ENCODE results near the gene RSRC1. TPM values are rescaled to one million over a fixed set of nuclear protein-coding genes. Genes with fewer than 3 reads are reported as not detected.

Gene RSRC1
- total and polyA plus RNA-seq, 2 of the 8 experiments (the other 6 are each of a cell fraction or from before 2014, with no cell fraction given): 2.0 to 27.9 TPM

- Histone ChIP-seq H3K79me1 (ENCODE audit: low read depth, low read length) (no peaks in the 10 kb centered on the region), H3K9ac (replicated peaks in 1 of 4; ENCODE audit: extremely low read depth in 1 of 4, low read depth in 3 of 4, low read length in 3 of 4) (no peak overlapping the region), H2BK15ac (ENCODE audit: low read length) (no peak overlapping the region), H3K79me2 (ENCODE audit: control insufficient read depth in 1 of 2, insufficient read depth in 2 of 2, low read length in 2 of 2) (no peaks in the 10 kb centered on the region), H3K4ac (replicated peaks; ENCODE audit: insufficient read length, low read depth, low read length) (no peak overlapping the region), H3K36me3 (ENCODE audit: control insufficient read depth in 2 of 4, insufficient read depth in 4 of 4, low read length in 3 of 4) (no peaks in the 10 kb centered on the region), H3K23ac (ENCODE audit: insufficient read length) (no peak overlapping the region), H3K4me3 (ENCODE audit: extremely low read depth in 1 of 4, insufficient read depth in 2 of 4, low read depth in 3 of 4, low read length in 4 of 4) (no peak overlapping the region), H4K20me1 (replicated peaks in 1 of 2; ENCODE audit: control insufficient read depth in 1 of 2, insufficient read depth in 2 of 2, low read length in 2 of 2) (peaks cover 2 to 13% of the 10 kb centered on the region in 2 experiments), H4K8ac (ENCODE audit: extremely low read depth, insufficient read depth, low read length) (no peak overlapping the region), H2BK20ac (ENCODE audit: low read length) (no peak overlapping the region), H2BK12ac (ENCODE audit: low read depth, low read length) (no peak overlapping the region), H3K27ac (ENCODE audit: low read depth, low read length) (no peak overlapping the region), H2AK5ac (ENCODE audit: low read depth, low read length) (no peak overlapping the region), H3K18ac (ENCODE audit: extremely low read depth, low read length) (no peak overlapping the region), H2BK120ac (replicated peaks; ENCODE audit: low read depth, low read length) (no peak overlapping the region), H2BK5ac (ENCODE audit: low read depth, low read length) (no peak overlapping the region), H3K27me3 (replicated peaks in 1 of 4; ENCODE audit: control insufficient read depth in 3 of 4, extremely low read depth in 1 of 4, insufficient read depth in 3 of 4, low read length in 3 of 4) (peaks cover 73 to 97% (median 84%) of the 10 kb centered on the region in 4 experiments), H2AFZ (ENCODE audit: low read length) (no peak overlapping the region), H4K5ac (ENCODE audit: insufficient read length, low read depth, low read length) (no peak overlapping the region), H3K14ac (ENCODE audit: insufficient read length) (no peak overlapping the region), H4K91ac (replicated peaks; ENCODE audit: insufficient read length, low read length) (no peak overlapping the region), H3K4me2 (ENCODE audit: insufficient read depth in 1 of 2, low read depth in 2 of 2, low read length in 2 of 2) (no peak overlapping the region), H3K4me1 (replicated peaks in 1 of 4; ENCODE audit: control insufficient read depth in 3 of 4, insufficient read depth in 4 of 4, low read length in 3 of 4) (peaks cover 1 to 19% (median 9%) of the 10 kb centered on the region in 4 experiments), H3K23me2 (ENCODE audit: low read depth, low read length) (peaks cover 26% of the 10 kb centered on the region; the same call in 1 of the 2 replicates), H3K56ac (replicated peaks; ENCODE audit: insufficient read length, low read depth, low read length) (no peak overlapping the region), H3K9me3 (ENCODE audit: insufficient read depth in 2 of 2, low read depth in 1 of 2, low read length in 1 of 2) (no peaks in the 10 kb centered on the region)
- 7% methylated on average over 2 of the region's 2 CpGs; no CpG with 5 or more reads in 1 of the 2 experiments for WGBS, 2 experiments (ENCODE audit: extremely low coverage in 1 of 2, insufficient coverage in 1 of 2, insufficient read length in 1 of 2, insufficient replicate concordance in 2 of 2, low coverage in 1 of 2, low lambda C conversion rate in 2 of 2, missing lambda C conversion rate in 1 of 2)
- ChIA-PET POLR2A (ENCODE audit: partially characterized antibody) (interaction anchor here (1.0 kb wide), 1 partner anchor 9 kb away, joined by 3 read pairs; no protein-coding TSS in a partner anchor), CTCF (ENCODE audit: partially characterized antibody) (no interaction called here)
- FAIRE-seq (no peak), DNase-seq (ENCODE audit: low read depth in 1 of 2, low spot score in 2 of 2) (no peak)
- no peak for TF ChIP-seq EP300 (IDR thresholded peaks at IDR 0.05; ENCODE audit: borderline replicate concordance in 1 of 2, low read depth in 2 of 2, low read length in 2 of 2)
- TF ChIP-seq KDM5A (IDR thresholded peaks at IDR 0.05; ENCODE audit: low read length): no peak
- TF ChIP-seq SIN3A (conservative IDR thresholded peaks at IDR 0.05 in 1 of 2, IDR thresholded peaks at IDR 0.05 in 1 of 2; ENCODE audit: low read depth in 1 of 2, low read length in 2 of 2): no peak
- no peak for TF ChIP-seq SP4 (IDR thresholded peaks at IDR 0.05; ENCODE audit: low read length)
- TF ChIP-seq ZNF274 (IDR thresholded peaks at IDR 0.05; ENCODE audit: borderline replicate concordance, extremely low read depth, low read length): no peak
- no peak for TF ChIP-seq EZH2 (IDR thresholded peaks at IDR 0.05; ENCODE audit: low read depth, low read length, severe bottlenecking)
- no peak for TF ChIP-seq CREB1 (IDR thresholded peaks at IDR 0.05)
- no peak for TF ChIP-seq RBBP5 (IDR thresholded peaks at IDR 0.05; ENCODE audit: borderline replicate concordance, low read depth, low read length)
- TF ChIP-seq SRF (IDR thresholded peaks at IDR 0.05; ENCODE audit: low read depth, low read length): no peak
- no peak for TF ChIP-seq NRF1 (IDR thresholded peaks at IDR 0.05; ENCODE audit: low read depth, low read length)
- no peak for TF ChIP-seq MAFK (IDR thresholded peaks at IDR 0.05; ENCODE audit: low read depth, low read length)
- no peak for TF ChIP-seq CTBP2 (IDR thresholded peaks at IDR 0.05; ENCODE audit: borderline replicate concordance, insufficient read depth, insufficient read length, low read length)
- TF ChIP-seq SP2 (IDR thresholded peaks at IDR 0.05; ENCODE audit: low read length): no peak
- TF ChIP-seq RFX5 (IDR thresholded peaks at IDR 0.05; ENCODE audit: borderline replicate concordance, low read depth, low read length): no peak
These were observed 9.2 kb upstream of the RSRC1 start for GRCh38 chr3:158100681-158101080.

Data from H1 (cell line).